Activated CD8-positive, alpha-beta memory T cell treated with anti-CD3 and anti-CD28 coated beads for 1 hour (primary cell): ENCODE data around the gene DMD.

Experiments
- DNase-seq, 2 donors: peaks; one replicate each; pipeline ENCODE4 v3.0.0-alpha.2; 2020; ENCODE audit warnings: low read depth in 1 of 2; ENCODE audit errors: extremely low read depth in 1 of 2

DMD gene

DNA sequence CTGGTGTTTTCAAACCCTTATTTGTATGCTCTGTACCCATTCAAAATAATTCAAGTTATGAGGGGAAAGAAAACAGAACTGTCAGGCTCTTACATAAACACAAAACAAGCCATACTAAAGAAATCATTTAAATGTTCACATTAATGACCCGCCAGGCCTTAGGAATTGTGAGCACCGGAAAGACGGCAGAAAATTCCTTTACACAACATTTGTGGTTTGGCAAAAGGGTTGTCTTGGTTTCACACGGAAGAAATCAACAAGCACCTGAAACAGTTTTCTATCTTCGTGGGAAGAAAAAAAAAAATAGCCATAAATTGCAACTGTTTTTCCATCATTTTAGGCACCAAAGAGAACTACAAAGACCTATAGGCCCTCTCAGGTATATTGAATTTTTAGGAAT, 1951.0 kb downstream of the DMD start:
- no peak for DNase-seq

DNA sequence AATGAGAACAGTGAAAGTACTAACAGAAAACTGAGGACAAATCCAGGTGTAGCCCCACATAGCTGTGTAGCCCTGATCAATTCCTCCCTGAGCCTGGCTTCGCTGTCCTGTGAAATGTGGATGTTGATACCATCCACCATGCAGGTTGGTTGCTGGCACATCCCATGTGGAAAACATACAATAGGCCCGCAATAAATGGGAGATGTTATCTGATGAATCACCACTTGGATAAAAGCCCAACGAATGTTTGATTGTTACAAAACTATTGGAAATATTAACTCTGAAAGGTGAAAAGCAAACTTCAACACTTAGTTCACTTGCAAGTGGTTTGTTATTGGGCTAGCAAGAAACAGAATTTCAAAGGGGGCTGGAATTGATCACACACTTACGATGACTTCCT, 1953.2 kb downstream of the DMD start:
- DNase-seq = no peak

DNA sequence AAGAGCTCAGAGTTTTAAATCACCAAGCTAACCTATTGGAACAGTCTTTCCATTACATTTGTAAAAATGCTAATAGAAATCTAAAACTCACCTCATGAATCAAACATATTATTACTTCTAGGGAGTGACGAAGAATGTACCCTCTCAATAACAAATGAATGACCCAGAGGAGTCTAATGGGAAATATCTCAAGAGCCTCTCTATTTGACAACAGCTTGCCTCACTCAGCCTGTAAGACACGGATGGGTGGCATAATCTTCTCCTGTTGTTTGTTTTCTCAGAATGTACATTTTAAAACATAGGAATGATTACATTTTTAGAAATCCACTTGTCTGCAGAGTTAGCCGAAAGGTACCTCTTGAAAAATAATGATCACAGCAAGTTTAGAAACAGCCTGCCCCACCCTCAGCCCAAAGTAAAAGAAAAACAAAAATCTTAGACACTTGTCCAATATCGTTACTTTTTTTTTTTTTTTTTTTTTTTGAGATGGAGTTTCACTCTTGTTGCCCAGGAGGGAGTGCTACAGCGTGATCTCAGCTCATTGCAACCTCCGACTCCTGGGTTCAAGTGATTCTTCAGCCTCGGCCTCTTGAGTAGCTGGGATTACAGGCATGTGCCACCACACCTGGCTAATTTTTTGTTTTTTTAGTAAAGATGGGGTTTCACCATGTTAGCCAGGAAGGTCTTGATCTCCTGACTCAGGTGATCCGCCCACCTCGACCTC, 1955.9 kb downstream of the DMD start:
- no peak for DNase-seq

DNA sequence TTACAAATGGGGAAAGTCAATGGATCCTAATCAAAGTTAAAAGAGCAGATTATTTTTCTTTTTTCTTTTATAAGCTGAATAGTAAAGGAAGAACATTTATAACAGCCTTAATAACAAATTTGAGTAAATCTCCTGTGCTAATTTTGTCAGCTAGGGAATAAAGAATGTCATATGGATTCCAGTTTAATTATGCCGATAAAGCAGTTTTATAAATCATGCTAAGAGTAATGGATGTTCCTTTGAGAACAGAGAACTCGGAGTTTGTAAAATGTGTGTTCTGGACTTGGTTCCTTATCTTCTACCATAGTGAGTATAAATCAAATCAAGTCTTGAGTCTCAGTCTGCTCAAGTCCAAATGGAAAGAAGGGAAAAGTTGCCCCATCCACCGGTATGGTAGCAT, 1959.2 kb downstream of the DMD start:
- no peak for DNase-seq

DNA sequence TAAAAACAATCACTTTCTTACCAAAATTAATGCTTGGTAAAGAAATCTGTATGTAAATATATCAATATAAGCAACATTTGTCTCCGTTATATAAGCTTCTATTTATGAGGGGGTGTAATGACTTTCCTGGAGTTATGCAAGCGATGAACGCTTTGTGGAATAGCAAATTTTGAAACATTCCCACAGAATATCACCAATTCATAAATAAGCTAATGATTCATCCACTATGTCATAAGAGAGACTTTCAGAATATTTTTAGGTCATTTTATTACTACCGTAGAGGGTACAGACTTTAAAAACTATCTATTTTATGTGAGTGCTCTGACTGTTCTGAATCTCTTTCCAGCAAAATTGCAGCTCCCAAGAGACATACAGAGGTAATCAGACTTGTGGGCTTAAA, 1960.0 kb downstream of the DMD start:
- no peak for DNase-seq

DNA sequence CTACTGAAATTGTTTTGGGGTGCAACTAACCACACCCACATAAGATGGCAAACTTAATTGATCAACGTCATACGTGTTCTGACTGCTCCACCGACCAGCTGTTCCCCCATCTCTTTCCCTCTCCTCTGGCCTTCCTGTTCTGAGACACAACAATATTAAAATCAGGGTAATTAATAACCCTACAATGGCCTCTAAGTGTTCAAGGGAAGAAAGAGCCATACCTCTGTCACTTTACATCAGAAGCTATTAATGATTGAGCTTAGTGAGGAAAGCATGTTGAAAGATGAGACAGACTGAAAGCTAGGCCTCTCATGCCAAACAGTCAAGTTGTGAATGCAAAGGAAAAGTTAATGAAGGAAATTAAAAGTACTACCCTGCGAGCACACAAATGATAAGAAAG, 1965.6 kb downstream of the DMD start:
- no peak for DNase-seq

DNA sequence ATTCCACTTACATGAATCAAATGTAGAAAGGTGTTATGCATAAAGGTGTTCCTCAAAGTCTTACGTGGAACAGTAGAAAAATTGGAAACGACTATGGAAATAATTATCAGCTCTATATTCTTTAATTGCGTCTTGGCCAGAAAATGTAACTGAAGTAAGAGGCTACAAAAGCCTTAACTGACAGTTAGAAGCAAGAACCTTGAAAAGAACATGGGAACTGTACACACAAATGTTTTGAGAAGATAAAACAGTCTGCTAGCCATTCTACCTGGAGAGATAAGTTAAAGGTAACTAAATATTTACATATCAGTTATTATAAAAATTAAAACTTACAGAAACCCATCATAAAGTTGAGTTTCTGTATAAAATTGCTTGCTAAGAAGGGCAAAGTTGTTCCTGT, 1967.5 kb downstream of the DMD start:
- no peak for DNase-seq

DNA sequence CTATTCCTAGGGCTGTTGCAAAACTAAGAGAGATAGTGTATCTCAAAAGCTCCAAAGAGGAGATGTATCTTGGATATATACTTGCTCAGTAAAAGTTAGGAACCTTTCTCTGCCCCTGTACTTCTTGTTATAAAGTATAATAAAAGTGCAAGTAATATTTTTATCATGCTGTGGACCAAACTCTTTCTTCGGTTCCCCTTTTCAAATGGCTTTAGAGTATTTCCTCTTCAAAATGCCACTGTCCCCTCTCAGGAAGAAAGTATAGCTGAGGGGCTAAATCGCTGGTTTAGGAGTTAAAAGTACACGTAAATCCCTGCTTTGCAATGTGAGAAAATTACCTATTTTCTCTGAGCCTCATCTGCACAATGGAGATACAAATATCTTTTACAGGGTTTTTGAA, 1970.4 kb downstream of the DMD start:
- DNase-seq = no peak

DNA sequence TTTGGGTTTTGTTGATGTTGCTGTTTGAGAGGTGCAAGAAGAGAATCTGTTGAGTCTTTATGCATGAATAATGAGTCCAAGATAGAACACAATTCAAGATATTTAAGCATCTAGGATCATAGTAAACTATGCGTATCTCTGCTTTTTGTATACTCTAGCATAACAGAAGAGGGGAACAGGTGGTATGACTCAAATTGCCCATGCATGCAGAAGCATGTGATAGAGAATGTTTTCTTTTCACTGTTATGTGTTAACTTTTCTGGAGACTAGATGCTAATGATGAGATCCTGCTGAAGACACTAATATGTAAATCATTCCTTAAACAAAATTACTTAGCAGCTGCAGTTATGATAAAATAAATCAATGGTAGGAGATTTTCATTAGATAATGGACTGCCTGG, 1974.2 kb downstream of the DMD start:
- no peak for DNase-seq

DNA sequence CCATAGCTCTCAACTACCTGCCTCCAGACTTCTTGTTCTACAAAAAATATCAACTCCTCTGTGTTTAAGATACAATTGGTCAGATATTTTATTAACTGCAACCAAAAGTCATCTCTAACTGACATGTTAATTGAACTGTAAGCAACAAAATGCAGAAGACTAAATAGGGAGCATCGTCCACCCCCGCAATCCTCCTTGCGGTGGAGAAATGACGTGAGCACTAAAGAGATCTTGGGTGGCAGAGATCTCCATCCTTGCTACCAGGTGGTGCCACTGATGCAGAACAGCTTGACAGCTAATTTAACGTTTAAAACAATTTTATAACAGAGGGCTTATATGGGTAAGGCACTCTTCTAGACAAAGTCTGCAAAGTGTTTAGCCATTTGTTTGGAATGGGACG, 1975.1 kb downstream of the DMD start:
- no peak for DNase-seq

DNA sequence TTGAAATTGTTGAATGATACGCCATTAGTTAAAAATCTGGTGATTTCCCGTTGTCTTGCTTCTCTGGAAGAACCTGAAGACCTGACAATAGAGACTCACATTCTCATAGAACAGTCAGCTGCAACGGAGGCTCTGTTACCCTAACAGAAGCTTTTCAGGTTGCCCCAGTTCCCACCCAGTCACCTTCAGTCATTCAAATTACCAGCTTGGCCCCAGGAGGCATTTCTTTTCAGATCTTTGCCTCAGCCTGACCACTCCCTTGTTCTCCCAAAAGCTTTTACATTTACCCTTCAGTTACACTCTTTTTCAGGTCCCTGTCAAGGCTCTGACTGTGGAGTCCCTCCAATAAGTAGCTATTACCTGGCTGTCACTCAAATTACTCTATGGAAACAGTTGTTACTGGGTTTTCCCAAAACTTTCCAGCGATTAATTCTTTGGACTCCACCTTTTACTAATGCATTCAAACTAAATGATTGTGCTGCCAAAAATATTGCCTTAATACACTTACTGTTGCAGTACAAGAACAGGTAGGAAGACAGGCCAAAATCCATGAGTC, 1977.3 kb downstream of the DMD start:
- no peak for DNase-seq

DNA sequence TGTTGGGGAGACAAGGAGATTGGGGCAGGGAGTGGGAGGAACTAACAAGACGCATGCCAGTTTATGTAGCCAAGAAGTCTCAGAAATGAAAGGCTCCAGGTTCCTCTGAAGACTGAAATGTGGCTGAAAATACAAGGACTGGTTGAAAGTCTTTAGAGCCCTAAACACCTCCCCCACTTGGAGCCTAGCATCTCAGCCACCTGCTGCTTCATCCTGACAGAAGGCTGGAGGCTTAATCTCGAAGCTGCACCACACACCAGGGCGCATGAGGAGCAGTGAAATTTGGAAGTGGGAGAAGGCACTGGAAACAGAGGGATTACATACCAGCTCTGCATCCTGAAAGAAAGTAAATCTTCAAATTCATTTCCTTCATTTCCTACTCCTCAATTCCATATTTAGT, 1978.8 kb downstream of the DMD start:
- no peak for DNase-seq

DNA sequence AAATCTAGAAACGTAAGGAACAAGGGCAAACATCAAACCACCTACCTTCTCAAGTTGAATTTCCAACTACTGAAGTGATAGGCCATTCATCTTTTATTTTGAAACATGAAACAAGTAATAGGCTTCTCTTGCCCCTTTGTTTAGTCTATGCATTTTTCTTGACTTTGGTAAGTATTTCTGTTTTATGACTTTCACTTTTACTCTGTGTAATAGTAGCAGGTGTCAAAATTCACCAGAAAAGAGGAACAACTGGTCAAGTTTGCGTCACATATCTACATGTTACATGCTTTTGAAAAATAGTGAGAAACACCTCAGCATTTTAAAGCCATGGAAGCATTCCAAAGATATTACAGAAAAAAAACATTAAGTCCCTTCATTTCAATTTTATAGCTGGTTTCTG, 1982.4 kb downstream of the DMD start:
- DNase-seq = no peak

DNA sequence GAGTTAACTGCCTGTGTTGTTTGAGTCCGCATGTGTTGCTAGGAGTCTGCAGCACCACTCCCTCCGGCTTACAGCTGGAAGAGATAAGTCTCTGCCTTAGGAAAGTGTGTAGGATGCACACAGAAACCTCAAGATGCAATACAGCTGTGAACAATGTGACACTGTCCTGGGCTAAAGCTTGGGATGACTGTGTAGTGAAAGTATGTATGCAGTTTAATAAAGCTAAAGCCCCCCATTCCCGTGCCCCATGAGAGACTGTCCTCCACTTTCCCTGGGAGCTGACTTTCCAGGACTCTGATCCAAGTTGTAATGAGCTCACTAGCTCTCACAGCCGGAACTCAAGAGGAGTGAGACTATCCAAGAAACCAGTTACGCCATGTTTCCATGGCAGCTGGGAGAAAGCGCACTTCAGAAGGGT, 1982.9 kb downstream of the DMD start:
- no peak for DNase-seq

DNA sequence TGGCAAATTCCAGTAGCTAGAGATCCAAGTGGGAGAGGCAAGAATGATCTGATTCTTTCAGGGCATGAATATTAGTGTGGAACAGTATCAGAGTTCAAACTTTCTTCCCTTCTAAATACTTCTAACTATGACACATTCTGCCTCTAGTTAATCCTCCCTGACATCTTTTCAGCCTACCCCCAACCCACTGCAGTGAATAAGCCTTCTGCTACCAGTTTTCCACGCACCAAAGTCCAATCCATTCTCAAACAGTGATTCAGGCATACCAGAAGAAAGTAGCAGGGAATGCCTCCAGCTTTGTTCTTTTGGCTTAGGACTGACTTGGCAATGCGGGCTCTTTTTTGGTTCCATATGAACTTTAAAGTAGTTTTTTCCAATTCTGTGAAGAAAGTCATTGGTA, 1984.1 kb downstream of the DMD start:
- DNase-seq = no peak

DNA sequence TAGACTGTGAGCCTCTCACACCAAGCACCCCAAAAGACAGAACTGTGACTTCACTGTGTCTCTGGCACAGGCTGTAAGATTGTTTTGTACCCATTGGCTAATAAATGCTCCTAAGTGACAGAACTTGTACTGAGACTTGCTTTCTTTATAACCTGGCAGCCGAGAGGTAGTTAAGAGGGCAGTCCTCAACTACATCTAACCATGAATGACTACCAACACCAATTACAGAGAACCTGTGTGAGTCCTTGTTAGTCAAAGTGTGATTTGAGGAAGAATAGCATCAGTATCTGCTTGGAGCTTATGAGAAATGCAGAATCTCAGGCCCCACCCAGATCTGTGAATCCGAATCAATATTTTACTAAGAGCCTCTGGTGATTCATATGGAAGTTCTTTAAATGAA, 1985.5 kb downstream of the DMD start:
- no peak for DNase-seq

DNA sequence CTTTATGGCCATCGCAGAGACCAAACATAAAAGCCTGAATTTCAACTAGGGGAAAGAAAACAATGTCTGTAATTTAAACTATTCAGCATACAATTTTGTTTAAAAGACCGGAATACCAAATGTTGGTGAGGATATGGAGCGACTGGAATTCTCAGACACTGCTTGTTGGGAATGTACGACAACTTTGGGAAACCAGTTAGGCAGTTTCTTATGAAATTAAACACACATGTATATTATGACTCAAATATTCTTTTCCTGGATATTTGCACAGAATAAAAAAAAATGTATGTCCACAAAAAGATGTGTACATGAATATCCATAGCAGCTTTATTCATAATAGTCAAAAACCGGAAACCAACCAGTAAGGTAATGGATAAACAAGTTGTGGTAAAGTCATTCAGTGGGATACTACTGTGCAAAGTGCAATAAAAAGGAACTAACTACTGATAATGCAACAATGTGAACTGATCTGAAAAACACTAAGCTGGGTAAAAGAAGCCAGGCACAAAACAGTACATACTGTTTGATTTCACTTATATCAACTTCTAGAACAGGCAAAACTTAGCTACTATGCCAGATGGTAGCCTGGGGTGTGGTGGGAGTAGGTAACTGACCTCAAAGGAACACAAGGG, 1986.9 kb downstream of the DMD start:
- DNase-seq = no peak

DNA sequence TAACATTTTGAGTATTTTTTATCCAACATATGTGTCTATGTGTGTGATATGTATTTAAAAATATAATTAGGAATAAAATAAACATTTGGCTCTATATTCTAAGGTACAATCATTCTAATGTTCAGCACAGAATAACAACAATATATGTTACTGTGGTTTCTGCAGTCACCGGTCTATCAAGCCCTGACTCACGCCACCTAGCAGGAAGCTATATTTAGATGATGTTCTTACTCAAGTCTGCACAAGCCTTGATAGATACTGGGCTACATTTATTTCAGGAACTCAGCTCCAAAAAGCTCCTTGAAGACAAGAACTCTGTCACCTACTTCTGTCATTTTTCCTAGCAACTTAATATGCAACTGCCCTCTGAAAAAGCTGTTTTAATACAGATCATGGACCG, 1987.5 kb downstream of the DMD start:
- no peak for DNase-seq

DNA sequence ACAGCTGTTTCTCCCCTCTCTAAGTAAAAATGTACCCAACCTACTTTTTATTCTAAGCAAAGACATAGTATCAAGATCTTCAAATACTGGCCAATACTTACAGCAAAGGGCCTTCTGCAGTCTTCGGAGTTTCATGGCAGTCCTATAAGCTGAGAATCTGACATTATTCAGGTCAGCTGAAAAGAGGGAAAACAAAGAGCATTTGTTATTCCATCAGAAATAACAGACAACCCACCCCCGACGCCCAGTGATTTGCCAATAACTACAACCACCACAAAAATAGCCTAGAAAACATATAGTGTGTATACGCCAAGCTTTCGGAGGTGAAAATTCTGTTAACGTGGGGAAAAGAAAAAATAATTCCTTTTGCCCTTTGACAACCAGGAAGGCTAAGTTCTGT, 1988.4 kb downstream of the DMD start:
- DNase-seq = no peak

DNA sequence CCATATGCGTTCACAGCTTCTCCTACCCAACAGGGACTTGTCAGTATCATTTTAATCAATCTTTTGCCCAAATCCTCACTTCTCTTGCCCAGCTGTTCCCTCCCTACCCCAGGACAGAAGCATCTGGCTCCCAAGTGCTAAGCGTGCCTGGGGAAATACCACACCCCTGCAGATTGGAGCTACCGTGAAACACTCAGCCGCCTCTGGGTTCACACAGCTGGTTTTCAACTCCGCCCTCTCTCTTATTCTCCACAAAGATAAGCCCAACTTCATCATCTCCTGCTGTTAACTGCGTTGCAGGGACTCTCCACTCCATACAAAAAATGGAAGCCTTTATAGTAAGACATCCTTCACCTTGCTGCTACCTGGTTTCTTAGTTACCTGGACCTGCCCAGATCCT, 1992.2 kb downstream of the DMD start:
- DNase-seq = no peak

DNA sequence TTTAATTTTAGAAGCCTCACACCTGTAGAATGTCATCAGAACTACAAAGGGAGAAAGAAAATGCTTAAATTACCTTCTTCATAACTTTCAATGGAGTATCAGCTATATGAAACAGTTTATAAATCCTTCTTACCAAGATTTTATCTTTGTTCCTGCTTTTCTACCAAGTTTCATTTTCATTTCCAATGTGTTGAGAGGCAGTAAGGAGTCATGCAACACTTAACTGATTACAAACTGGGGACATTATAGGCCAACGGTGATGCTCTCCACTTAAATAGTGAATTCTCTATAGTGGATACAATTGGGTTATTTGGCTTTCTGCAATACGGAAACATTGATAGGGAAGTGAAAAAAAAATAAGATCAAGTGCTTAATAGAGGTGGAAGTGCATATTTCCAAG, 1994.3 kb downstream of the DMD start:
- no peak for DNase-seq

DNA sequence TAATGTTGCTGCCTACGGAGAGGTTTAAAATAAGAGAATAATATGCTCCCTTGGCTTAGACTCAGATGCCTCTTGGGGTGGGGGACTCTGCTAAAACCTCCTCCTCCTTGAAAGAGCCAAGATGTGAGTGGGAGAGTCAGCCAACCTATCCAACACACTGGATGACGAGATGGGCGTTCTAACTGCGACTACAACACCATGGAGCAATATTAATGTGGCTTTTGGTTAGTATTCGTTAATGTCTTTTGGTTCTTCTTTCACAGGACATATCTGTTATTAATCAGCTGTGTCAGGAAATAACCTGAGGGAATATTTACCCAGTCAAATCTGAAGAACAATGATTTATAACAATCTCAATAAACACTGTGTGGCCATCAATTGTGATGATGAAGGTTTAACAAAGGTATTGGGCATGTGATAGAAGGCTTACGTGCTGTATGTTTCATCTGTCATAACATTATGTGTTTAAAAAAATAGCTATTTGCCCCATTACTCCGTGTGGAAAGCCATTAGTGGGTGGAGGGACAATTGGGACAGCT, 1996.0 kb downstream of the DMD start:
- no peak for DNase-seq
